HL-60 (cell line): Measurements from ENCODE around the gene XRN2.

Experiments
- DNase-seq, 2 experiments: peaks; one replicate each; pipeline ENCODE4 v3.0.0-alpha.2; 2010 to 2020; ENCODE audit warnings: low read depth in 1 of 2, low spot score in 1 of 2
- H3K27ac ChIP-seq: fragments of 250-450 bp; sonication (Bioruptor Pico); replicated peaks from 2 replicates; pipeline ENCODE4 v1.5.1; 2020; ENCODE audit warnings: mild to moderate bottlenecking, moderate library complexity
- H3K27me3 ChIP-seq: fragments of 250-450 bp; sonication (Bioruptor Pico); 2 replicates; pipeline ENCODE4 v1.5.1; 2021; ENCODE audit warnings: mild to moderate bottlenecking, moderate library complexity; ENCODE audit not compliant: insufficient read depth, poor library complexity, severe bottlenecking
- H3K4me3 ChIP-seq: replicated peaks from 2 replicates; pipeline ENCODE4 v1.5.1; 2011; ENCODE audit warnings: mild to moderate bottlenecking, control low read depth, low read length; ENCODE audit not compliant: insufficient read depth
- GABPA ChIP-seq: IDR thresholded peaks from 2 replicates; pipeline ENCODE4 v1.6.1; 2012; ENCODE audit warnings: low read depth
- POLR2AphosphoS5 ChIP-seq: IDR thresholded peaks from 2 replicates; pipeline ENCODE4 v1.6.1; 2012; ENCODE audit warnings: low read depth
- SPI1 ChIP-seq: IDR thresholded peaks from 2 replicates; pipeline ENCODE4 v1.6.1; 2012; ENCODE audit warnings: low read depth, mild to moderate bottlenecking, borderline replicate concordance
- TF ChIP-seq, protein P1 (sequence below): IDR thresholded peaks from one replicate; pipeline ENCODE4 v1.5.1; 2011; ENCODE audit warnings: low read length, control low read depth, inconsistent platforms; ENCODE audit not compliant: insufficient read depth
- TF ChIP-seq, protein P2 (sequence below): IDR thresholded peaks from 2 replicates; pipeline ENCODE4 v1.6.1; 2012; ENCODE audit warnings: low read depth; ENCODE audit not compliant: insufficient replicate concordance

The XRN2 gene

DNA sequence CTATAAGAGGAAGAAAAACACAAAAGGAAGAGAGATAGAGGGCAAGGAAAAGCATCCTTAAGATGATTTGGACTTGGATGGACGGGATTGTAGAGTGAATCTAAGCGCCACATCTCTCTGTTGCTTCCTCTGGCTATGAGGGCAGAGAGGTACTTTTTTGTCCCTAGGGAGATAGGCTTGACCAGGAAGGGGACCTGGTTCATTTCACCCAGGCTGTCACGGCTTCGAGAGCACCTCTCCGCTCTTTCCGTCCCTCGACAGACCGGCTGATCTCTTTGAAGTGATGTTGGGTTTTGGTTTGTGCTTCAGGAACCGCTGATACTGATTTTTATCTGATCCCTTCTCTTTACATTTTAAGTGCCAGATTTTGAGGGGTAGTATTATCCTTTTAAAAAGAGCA lies 74.6 kb downstream of the XRN2 start:
- TF ChIP-seq GABPA, result no peak
- TF ChIP-seq, protein P1, sequence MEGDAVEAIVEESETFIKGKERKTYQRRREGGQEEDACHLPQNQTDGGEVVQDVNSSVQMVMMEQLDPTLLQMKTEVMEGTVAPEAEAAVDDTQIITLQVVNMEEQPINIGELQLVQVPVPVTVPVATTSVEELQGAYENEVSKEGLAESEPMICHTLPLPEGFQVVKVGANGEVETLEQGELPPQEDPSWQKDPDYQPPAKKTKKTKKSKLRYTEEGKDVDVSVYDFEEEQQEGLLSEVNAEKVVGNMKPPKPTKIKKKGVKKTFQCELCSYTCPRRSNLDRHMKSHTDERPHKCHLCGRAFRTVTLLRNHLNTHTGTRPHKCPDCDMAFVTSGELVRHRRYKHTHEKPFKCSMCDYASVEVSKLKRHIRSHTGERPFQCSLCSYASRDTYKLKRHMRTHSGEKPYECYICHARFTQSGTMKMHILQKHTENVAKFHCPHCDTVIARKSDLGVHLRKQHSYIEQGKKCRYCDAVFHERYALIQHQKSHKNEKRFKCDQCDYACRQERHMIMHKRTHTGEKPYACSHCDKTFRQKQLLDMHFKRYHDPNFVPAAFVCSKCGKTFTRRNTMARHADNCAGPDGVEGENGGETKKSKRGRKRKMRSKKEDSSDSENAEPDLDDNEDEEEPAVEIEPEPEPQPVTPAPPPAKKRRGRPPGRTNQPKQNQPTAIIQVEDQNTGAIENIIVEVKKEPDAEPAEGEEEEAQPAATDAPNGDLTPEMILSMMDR, result no peak
- no peak for TF ChIP-seq SPI1
- TF ChIP-seq, protein P2, sequence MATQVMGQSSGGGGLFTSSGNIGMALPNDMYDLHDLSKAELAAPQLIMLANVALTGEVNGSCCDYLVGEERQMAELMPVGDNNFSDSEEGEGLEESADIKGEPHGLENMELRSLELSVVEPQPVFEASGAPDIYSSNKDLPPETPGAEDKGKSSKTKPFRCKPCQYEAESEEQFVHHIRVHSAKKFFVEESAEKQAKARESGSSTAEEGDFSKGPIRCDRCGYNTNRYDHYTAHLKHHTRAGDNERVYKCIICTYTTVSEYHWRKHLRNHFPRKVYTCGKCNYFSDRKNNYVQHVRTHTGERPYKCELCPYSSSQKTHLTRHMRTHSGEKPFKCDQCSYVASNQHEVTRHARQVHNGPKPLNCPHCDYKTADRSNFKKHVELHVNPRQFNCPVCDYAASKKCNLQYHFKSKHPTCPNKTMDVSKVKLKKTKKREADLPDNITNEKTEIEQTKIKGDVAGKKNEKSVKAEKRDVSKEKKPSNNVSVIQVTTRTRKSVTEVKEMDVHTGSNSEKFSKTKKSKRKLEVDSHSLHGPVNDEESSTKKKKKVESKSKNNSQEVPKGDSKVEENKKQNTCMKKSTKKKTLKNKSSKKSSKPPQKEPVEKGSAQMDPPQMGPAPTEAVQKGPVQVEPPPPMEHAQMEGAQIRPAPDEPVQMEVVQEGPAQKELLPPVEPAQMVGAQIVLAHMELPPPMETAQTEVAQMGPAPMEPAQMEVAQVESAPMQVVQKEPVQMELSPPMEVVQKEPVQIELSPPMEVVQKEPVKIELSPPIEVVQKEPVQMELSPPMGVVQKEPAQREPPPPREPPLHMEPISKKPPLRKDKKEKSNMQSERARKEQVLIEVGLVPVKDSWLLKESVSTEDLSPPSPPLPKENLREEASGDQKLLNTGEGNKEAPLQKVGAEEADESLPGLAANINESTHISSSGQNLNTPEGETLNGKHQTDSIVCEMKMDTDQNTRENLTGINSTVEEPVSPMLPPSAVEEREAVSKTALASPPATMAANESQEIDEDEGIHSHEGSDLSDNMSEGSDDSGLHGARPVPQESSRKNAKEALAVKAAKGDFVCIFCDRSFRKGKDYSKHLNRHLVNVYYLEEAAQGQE, result no peak
- no peak for TF ChIP-seq POLR2AphosphoS5
- no peaks in the 10 kb centered on the region for H3K27me3 ChIP-seq
- no peak overlapping the region for H3K4me3 ChIP-seq
- DNase-seq, result no peak
- H3K27ac ChIP-seq, result no peak overlapping the region

DNA sequence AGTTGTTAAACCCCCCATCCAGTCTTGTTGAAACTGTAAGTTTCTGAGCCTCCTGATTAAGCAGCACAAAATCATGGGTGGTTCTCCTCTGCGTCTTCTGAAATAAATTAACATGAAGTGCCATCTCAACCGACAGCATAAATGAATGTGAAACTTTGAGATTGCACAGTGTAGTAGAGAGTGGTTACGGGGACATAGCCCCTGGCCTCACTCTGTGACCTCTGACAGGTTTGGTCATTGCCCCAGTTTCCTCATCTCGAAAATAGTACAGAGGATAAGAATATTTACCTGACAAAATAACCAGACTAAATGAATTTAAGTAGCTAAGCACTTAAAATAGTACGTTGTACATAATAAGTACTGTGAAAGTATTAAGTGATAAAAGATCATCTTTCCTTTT lies 75.1 kb downstream of the XRN2 start:
- TF ChIP-seq, protein P2, result no peak
- TF ChIP-seq, protein P1, result no peak
- TF ChIP-seq SPI1 (no peak), POLR2AphosphoS5 (no peak), GABPA (no peak)
- H3K27me3 ChIP-seq, result no peaks in the 10 kb centered on the region
- H3K27ac ChIP-seq, result no peak overlapping the region
- no peak overlapping the region for H3K4me3 ChIP-seq
- no peak for DNase-seq

DNA sequence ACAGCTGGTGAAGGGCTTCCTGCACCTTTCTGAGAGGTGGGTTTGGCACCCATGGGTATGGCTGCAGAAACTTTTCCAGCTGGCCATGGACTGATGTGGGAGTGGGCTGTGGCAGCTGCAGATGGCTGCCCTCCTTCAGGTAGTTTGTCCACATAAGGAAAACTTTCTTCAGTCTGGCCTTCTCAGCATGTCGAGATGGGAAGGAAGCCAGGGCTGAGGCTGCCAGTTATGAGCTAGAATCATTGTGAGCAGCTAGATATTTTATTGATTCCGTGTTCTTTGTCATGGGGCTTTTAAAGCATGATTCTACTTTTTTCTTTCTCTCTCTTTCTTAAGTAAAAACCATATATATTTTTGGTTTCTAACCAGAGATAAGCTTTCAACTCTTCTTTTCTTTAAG lies 77.6 kb downstream of the XRN2 start:
- Histone ChIP-seq H3K27me3 (no peaks in the 10 kb centered on the region), H3K4me3 (no peak overlapping the region), H3K27ac (no peak overlapping the region)
- TF ChIP-seq SPI1 (no peak), GABPA (no peak), POLR2AphosphoS5 (no peak)
- TF ChIP-seq, protein P2, result no peak
- TF ChIP-seq, protein P1, result no peak
- DNase-seq, result no peak
